ENCODE measurements around the gene SCNN1G.

SCNN1G gene

GRCh38 chr16:23156946-23157460 lies 25.5 kb upstream of the SCNN1G start:
- H3K36me3 ChIP-seq (ENCODE audit: low read depth) = no peaks in the 10 kb centered on the region
- no peak for ATAC-seq (ENCODE audit: low read depth)

GRCh38 chr16:23158114-23158513 lies 24.4 kb upstream of the SCNN1G start:
- H3K27me3 ChIP-seq (ENCODE audit: insufficient read depth, poor library complexity, severe bottlenecking) = no peaks in the 10 kb centered on the region
- no peak for TF ChIP-seq CTCF (IDR thresholded peaks at IDR 0.05; ENCODE audit: poor library complexity, severe bottlenecking)
- no peak for ATAC-seq (ENCODE audit: low read depth)

More at GRCh38 chr16:23156946-23157460, 25.5 kb upstream of the SCNN1G start:
- TF ChIP-seq CTCF (IDR thresholded peaks at IDR 0.05; ENCODE audit: poor library complexity, severe bottlenecking) = no peak
- Histone ChIP-seq H3K4me3 (ENCODE audit: severe bottlenecking) (no peak overlapping the region), H3K27ac (ENCODE audit: poor library complexity, severe bottlenecking) (no peak overlapping the region), H3K4me1 (ENCODE audit: insufficient read depth, poor library complexity, severe bottlenecking) (peaks cover 3% of the 10 kb centered on the region), H3K9me3 (ENCODE audit: severe bottlenecking) (no peaks in the 10 kb centered on the region), H3K27me3 (ENCODE audit: insufficient read depth, poor library complexity, severe bottlenecking) (no peaks in the 10 kb centered on the region)
- DNase-seq (ENCODE audit: low spot score) = no peak

GRCh38 chr16:23160082-23160481 lies 22.5 kb upstream of the SCNN1G start:
- DNase-seq (ENCODE audit: low spot score) (no peak), ATAC-seq (ENCODE audit: low read depth) (no peak)
- TF ChIP-seq CTCF (IDR thresholded peaks at IDR 0.05; ENCODE audit: poor library complexity, severe bottlenecking) = no peak
- H3K4me3 ChIP-seq (ENCODE audit: severe bottlenecking) = no peak overlapping the region
- H3K9me3 ChIP-seq (ENCODE audit: severe bottlenecking) = no peaks in the 10 kb centered on the region
- no peak overlapping the region for H3K27ac ChIP-seq (ENCODE audit: poor library complexity, severe bottlenecking)
- H3K36me3 ChIP-seq (ENCODE audit: low read depth) = no peaks in the 10 kb centered on the region
- H3K4me1 ChIP-seq (ENCODE audit: insufficient read depth, poor library complexity, severe bottlenecking) = no peaks in the 10 kb centered on the region
- no peaks in the 10 kb centered on the region for H3K27me3 ChIP-seq (ENCODE audit: insufficient read depth, poor library complexity, severe bottlenecking)

More at GRCh38 chr16:23158114-23158513, 24.4 kb upstream of the SCNN1G start:
- H3K9me3 ChIP-seq (ENCODE audit: severe bottlenecking) = no peaks in the 10 kb centered on the region
- no peak overlapping the region for H3K27ac ChIP-seq (ENCODE audit: poor library complexity, severe bottlenecking)
- no peaks in the 10 kb centered on the region for H3K4me1 ChIP-seq (ENCODE audit: insufficient read depth, poor library complexity, severe bottlenecking)
- H3K36me3 ChIP-seq (ENCODE audit: low read depth) = no peaks in the 10 kb centered on the region
- no peak for DNase-seq (ENCODE audit: low spot score)
- no peak overlapping the region for H3K4me3 ChIP-seq (ENCODE audit: severe bottlenecking)

GRCh38 chr16:23160574-23160973 lies 22.0 kb upstream of the SCNN1G start:
- Histone ChIP-seq H3K27ac (ENCODE audit: poor library complexity, severe bottlenecking) (no peak overlapping the region), H3K36me3 (ENCODE audit: low read depth) (no peaks in the 10 kb centered on the region), H3K4me1 (ENCODE audit: insufficient read depth, poor library complexity, severe bottlenecking) (no peaks in the 10 kb centered on the region), H3K27me3 (ENCODE audit: insufficient read depth, poor library complexity, severe bottlenecking) (no peaks in the 10 kb centered on the region), H3K4me3 (ENCODE audit: severe bottlenecking) (no peak overlapping the region), H3K9me3 (ENCODE audit: severe bottlenecking) (no peaks in the 10 kb centered on the region)
- no peak for DNase-seq (ENCODE audit: low spot score)
- no peak for TF ChIP-seq CTCF (IDR thresholded peaks at IDR 0.05; ENCODE audit: poor library complexity, severe bottlenecking)
- ATAC-seq (ENCODE audit: low read depth) = no peak

GRCh38 chr16:23163921-23164320 lies 18.6 kb upstream of the SCNN1G start:
- Histone ChIP-seq H3K36me3 (ENCODE audit: low read depth) (no peaks in the 10 kb centered on the region), H3K4me3 (ENCODE audit: severe bottlenecking) (no peak overlapping the region), H3K4me1 (ENCODE audit: insufficient read depth, poor library complexity, severe bottlenecking) (no peaks in the 10 kb centered on the region), H3K27ac (ENCODE audit: poor library complexity, severe bottlenecking) (no peak overlapping the region), H3K9me3 (ENCODE audit: severe bottlenecking) (no peaks in the 10 kb centered on the region), H3K27me3 (ENCODE audit: insufficient read depth, poor library complexity, severe bottlenecking) (no peaks in the 10 kb centered on the region)
- ATAC-seq (ENCODE audit: low read depth) (no peak), DNase-seq (ENCODE audit: low spot score) (no peak)
- no peak for TF ChIP-seq CTCF (IDR thresholded peaks at IDR 0.05; ENCODE audit: poor library complexity, severe bottlenecking)

Data from RWPE2 (cell line).